NCI-H2171 (cell line): ENCODE results near the gene PRDX3.
A peak's percentile ranks its signal among the peaks of the same experiment; 100 is the strongest.
"Not testable (repeated sequence)": the region's sequence is repeated elsewhere in the genome, so short reads cannot be mapped to it uniquely, and the experiment has no call there.

ENCODE experiments used
- DNase-seq: peaks from one replicate; lab custom pipeline; 2025; lab: John Stamatoyannopoulos, UW

PRDX3 gene

GRCh38 chr10:119206603-119207365, 28.2 kb upstream of the PRDX3 start:
- DNase-seq = peak; percentile 34

- no peak for DNase-seq
Observed at GRCh38 chr10:119205894-119206602, 27.4 kb upstream of the PRDX3 start.

- DNase-seq = no peak
Observed at GRCh38 chr10:119203006-119203405, 24.4 kb upstream of the PRDX3 start.

GRCh38 chr10:119201233-119201632, 22.6 kb upstream of the PRDX3 start:
- DNase-seq = no peak

- DNase-seq = peak; percentile 49
Observed at GRCh38 chr10:119199231-119199992, 20.8 kb upstream of the PRDX3 start.

GRCh38 chr10:119198438-119198837, 19.8 kb upstream of the PRDX3 start:
- no peak for DNase-seq

- no peak for DNase-seq
Observed at GRCh38 chr10:119197921-119198320, 19.3 kb upstream of the PRDX3 start.

- no peak for DNase-seq
Observed at GRCh38 chr10:119191881-119192280, 13.3 kb upstream of the PRDX3 start.

GRCh38 chr10:119190954-119191785, 12.6 kb upstream of the PRDX3 start:
- DNase-seq = no peak

- DNase-seq = no peak
Observed at GRCh38 chr10:119190353-119190752, 11.7 kb upstream of the PRDX3 start.

GRCh38 chr10:119189811-119190282, 11.2 kb upstream of the PRDX3 start:
- DNase-seq = no peak

GRCh38 chr10:119183664-119184412, 5.2 kb upstream of the PRDX3 start:
- DNase-seq = no peak

- DNase-seq = not testable (repeated sequence)
Observed at GRCh38 chr10:119180850-119181400, 2.3 kb upstream of the PRDX3 start.

GRCh38 chr10:119177708-119178371, 772 bp downstream of the PRDX3 start:
- DNase-seq = no peak

- no peak for DNase-seq
Observed at GRCh38 chr10:119176166-119176565, 2.4 kb downstream of the PRDX3 start.

- DNase-seq = no peak
Observed at GRCh38 chr10:119174109-119174508, 4.5 kb downstream of the PRDX3 start.

GRCh38 chr10:119167041-119167440, 11.6 kb downstream of the PRDX3 start:
- DNase-seq = no peak

GRCh38 chr10:119166564-119166963, 12.0 kb downstream of the PRDX3 start:
- DNase-seq = no peak

- no peak for DNase-seq
Observed at GRCh38 chr10:119166118-119166500, 12.5 kb downstream of the PRDX3 start.
